AG04449 (cell line): ENCODE data around the gene TMEM61.
A peak's percentile ranks its signal among the peaks of the same experiment; 100 is the strongest.

ENCODE experiments used
- CTCF ChIA-PET: fragments of 350-600 bp; formaldehyde crosslinking; extraction: SDS; loops from one replicate; lab custom pipeline; 2021; ENCODE audit warnings: antibody characterized with exemption; lab: Yijun Ruan, JAX
- POLR2A ChIA-PET: fragments of 400-600, 350-600 bp; formaldehyde crosslinking; extraction: SDS; loops from one replicate; lab custom pipeline; 2020; ENCODE audit warnings: antibody characterized with exemption, inconsistent platforms; lab: Yijun Ruan, JAX
- DNase-seq: peaks from one replicate; pipeline ENCODE4 v3.0.0-alpha.2; 2010; ENCODE audit warnings: low read depth, low spot score
- H3K4me3 ChIP-seq: 2 replicates; pipeline ENCODE4 v1.5.1; 2011; ENCODE audit warnings: low read depth, mild to moderate bottlenecking, control low read depth, low read length
- TF ChIP-seq, protein P1 (sequence below): IDR thresholded peaks from one replicate; pipeline ENCODE4 v1.5.1; 2011; ENCODE audit warnings: mild to moderate bottlenecking, moderate library complexity, low read length, control low read depth, inconsistent platforms; ENCODE audit not compliant: insufficient read depth; ENCODE audit errors: missing control alignments

TMEM61 gene

DNA sequence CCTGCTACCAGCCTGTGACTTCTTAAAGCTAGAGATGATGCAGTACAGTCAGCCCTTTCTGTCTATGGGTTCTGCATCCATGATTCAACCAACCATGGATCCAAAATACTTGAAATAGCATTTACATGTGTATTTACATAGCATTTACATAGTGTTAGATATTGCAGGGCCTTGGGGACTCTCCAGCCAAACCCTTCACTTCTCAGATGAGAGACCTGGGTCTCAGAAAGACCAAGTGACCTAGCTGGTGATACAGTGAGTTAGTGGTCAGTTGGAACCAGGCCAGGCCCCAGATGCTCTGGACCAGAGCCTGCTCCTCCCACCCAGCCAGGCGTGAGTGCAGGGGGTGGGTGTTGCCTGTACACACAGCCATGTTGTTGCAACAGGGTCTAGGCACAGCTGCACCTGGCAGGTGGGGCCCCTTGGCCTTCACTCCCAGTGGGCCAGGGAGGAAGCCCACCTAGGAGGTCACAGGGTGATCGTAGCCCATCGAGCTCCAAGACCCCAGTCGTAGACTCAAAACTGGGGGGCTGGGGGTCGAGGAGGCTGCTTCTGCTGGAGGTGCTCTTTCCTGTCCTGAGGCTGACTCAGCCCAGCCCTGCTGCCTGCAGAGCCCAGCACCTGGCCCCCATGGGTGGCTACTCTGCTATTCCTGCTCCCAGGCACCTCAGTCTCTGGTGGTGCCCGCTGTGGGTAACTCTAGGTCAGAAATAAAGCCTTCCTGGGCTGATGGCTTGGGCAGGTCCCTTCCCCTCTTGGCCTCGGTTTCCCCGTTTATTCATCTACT is 7.7 kb downstream of the TMEM61 start:
- peak; percentile 66 for DNase-seq
- TF ChIP-seq, protein P1, sequence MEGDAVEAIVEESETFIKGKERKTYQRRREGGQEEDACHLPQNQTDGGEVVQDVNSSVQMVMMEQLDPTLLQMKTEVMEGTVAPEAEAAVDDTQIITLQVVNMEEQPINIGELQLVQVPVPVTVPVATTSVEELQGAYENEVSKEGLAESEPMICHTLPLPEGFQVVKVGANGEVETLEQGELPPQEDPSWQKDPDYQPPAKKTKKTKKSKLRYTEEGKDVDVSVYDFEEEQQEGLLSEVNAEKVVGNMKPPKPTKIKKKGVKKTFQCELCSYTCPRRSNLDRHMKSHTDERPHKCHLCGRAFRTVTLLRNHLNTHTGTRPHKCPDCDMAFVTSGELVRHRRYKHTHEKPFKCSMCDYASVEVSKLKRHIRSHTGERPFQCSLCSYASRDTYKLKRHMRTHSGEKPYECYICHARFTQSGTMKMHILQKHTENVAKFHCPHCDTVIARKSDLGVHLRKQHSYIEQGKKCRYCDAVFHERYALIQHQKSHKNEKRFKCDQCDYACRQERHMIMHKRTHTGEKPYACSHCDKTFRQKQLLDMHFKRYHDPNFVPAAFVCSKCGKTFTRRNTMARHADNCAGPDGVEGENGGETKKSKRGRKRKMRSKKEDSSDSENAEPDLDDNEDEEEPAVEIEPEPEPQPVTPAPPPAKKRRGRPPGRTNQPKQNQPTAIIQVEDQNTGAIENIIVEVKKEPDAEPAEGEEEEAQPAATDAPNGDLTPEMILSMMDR, result no peak
- CTCF ChIA-PET, result interaction anchor here (1.0 to 10.4 kb wide), 7 partner anchors 9 to 39 kb away, joined by 4 to 209 read pairs (median 11); partner anchors contain the start of gene BSND

DNA sequence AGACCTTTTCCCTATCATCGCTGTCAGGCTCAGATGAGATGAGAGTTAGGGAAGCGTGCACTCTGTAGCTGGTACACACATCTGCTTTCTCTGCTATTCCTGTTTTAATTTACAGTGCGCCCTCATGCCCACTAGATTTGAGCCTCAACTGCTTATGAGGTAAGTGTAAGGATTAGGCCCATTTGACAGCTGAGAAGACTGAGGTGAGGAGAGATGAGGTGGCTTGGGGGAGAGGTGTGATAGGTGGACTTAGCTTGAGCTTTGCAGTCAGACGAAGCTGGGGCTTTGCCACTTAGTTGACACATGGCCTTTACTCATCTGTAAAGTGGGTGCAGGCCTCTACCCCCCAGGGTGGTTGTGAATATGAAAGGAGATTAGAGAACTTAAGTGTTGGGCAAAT is 8.5 kb downstream of the TMEM61 start:
- POLR2A ChIA-PET, result no interaction called here
- no peak for DNase-seq
- no peak overlapping the region for H3K4me3 ChIP-seq
- CTCF ChIA-PET, result interaction anchor here (0.7 to 10.4 kb wide), 7 partner anchors 8 to 40 kb away, joined by 3 to 209 read pairs (median 9); partner anchors contain the start of gene BSND
- TF ChIP-seq, protein P1, result no peak

More for the DNA sequence above, 7.7 kb downstream of the TMEM61 start:
- POLR2A ChIA-PET, result no interaction called here
- H3K4me3 ChIP-seq, result no peak overlapping the region

DNA sequence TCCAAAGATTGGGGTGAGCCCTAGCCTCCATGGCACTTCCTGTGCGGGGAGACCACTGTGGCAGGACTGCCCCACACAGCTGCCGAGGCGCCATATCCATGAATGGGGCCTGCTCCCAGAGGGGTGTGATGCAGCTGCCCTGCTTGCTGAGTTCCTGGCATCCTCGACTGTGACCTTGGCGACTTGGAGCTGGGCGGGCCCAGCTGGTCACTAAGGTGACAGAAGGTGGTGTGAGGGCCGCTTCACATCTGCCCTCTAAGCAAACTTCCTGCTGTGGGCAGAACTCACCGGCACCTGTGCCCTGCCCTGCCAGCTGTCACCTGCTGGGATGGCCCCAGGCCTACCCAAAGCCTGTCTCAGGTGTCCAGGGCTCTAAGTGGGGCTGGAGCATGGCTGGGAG is 9.0 kb downstream of the TMEM61 start:
- no peak for DNase-seq
- TF ChIP-seq, protein P1, result no peak
- H3K4me3 ChIP-seq, result no peak overlapping the region
- POLR2A ChIA-PET, result no interaction called here
- CTCF ChIA-PET, result interaction anchor here (0.7 to 10.4 kb wide), 8 partner anchors 7 to 40 kb away, joined by 3 to 209 read pairs (median 7); partner anchors contain the start of gene BSND

DNA sequence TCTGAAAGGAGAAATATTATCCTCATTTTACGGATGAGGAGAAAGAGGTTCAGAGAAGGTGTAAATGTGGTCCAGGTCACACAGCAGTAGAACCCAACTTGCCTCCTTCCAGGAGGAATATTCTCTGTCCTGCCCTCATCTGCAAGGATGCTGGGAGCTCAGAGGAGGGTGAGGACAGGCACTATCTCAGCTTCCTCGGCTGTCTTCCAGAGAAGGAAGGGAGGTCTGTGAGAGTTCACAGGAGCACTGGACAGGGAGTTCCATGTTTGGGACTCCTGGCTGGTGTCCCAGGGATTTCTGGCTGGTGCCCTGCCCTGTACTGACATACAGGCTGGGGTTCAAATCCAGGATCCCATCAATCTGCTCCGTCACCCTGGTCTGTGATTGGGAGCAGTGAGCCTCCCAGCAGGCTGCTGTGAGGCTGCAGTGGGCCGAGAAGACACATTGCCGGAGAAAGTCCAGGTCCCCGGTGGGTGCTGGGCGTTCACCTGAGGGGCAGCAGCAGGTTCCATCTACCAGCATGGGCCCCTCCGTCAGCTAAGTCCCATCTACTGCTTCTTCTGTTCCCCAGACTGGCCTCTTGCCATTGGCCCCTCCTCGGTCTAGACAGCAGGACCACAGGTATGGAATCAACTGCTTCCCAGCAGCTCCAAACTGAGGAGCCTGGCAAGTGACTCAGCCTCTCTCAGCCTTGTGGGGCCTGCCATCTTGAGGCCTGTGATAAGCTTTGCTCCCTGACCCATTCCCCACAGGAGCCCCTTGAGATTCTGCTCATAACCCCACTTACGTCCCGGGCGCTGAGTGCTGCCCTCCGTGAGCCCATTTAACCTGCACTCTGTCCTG is 9.8 kb downstream of the TMEM61 start:
- POLR2A ChIA-PET, result no interaction called here
- no peak overlapping the region for H3K4me3 ChIP-seq
- DNase-seq, result no peak
- CTCF ChIA-PET, result interaction anchor here (0.7 to 10.4 kb wide), 8 partner anchors 8 to 41 kb away, joined by 3 to 209 read pairs (median 12); partner anchors contain the start of gene BSND
- TF ChIP-seq, protein P1, result no peak

DNA sequence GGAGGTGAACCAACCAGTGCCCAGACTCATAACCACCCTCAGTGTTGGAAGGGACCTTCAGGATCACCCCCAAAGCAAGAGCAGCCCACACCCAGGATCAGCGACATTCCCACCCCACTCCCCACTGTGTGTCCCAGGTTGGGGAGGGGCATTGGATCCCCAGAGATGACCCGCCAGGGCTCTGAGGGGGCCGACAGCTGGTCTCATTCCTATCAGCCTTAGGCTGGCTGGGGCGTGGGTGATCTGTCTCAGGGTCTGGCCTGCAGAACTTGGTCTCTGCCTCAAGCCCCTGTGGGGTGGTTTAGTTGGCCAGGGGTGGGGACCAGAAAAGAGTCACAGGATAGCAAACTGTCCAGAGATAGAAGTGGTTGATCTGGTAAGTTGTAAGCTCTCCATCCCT is 10.5 kb downstream of the TMEM61 start:
- TF ChIP-seq, protein P1, result no peak
- ChIA-PET CTCF (interaction anchor here (1.2 to 10.4 kb wide), 7 partner anchors 11 to 42 kb away, joined by 4 to 209 read pairs (median 9); no protein-coding TSS in a partner anchor), POLR2A (no interaction called here)
- no peak for DNase-seq
- H3K4me3 ChIP-seq, result no peak overlapping the region
